Posterior cingulate gyrus (tissue), 11 donors: ENCODE measurements around the gene PTPN5.

ENCODE experiments used
- DNase-seq, 10 donors: peaks; one replicate each; pipeline versions ENCODE4 v3.0.0 to v3.0.0-alpha.2; 2020 to 2021; ENCODE audit warnings: mixed read lengths in 3 of 10
- intact Hi-C: fragments of 100-400 bp; cut with DNase I; formaldehyde crosslinking; loops from one replicate; pipeline ENCODE4 v1.15.1; 2023

The PTPN5 gene

GRCh38 chr11:18743900-18744514 is 47.6 kb downstream of the PTPN5 start:
- intact Hi-C loops: no loop called here

GRCh38 chr11:18743365-18743764 is 48.2 kb downstream of the PTPN5 start:
- intact Hi-C loops: no loop called here
- DNase-seq: peak in 1 of 10 donors; percentile 52

More at GRCh38 chr11:18743900-18744514, 47.6 kb downstream of the PTPN5 start:
- DNase-seq: peak in 1 of 10 donors; percentile 55

- DNase-seq: no peak
- intact Hi-C loops: no loop called here
Measured at GRCh38 chr11:18741783-18742182, 49.8 kb downstream of the PTPN5 start.

GRCh38 chr11:18739685-18740084 is 51.9 kb downstream of the PTPN5 start:
- peak in 1 of 10 donors; percentile 49 for DNase-seq
- intact Hi-C loops: loop anchor here (10.0 kb wide), 1 partner anchor 625 kb away; no protein-coding TSS in a partner anchor

GRCh38 chr11:18737642-18738041 is 54.0 kb downstream of the PTPN5 start:
- intact Hi-C loops: loop anchor here (10.0 kb wide), 1 partner anchor 623 kb away; no protein-coding TSS in a partner anchor
- DNase-seq: peak in 1 of 10 donors; percentile 52

GRCh38 chr11:18736590-18737148 is 54.9 kb downstream of the PTPN5 start:
- intact Hi-C loops: loop anchor here (10.0 kb wide), 1 partner anchor 622 kb away; no protein-coding TSS in a partner anchor
- peak in 1 of 10 donors; percentile 86 for DNase-seq

- peak in 1 of 10 donors; percentile 51 for DNase-seq
- intact Hi-C loops: loop anchor here (2.0 to 10.0 kb wide), 2 partner anchors 192 to 618 kb away; no protein-coding TSS in a partner anchor
Measured at GRCh38 chr11:18733202-18733601, 58.4 kb downstream of the PTPN5 start.

DNA sequence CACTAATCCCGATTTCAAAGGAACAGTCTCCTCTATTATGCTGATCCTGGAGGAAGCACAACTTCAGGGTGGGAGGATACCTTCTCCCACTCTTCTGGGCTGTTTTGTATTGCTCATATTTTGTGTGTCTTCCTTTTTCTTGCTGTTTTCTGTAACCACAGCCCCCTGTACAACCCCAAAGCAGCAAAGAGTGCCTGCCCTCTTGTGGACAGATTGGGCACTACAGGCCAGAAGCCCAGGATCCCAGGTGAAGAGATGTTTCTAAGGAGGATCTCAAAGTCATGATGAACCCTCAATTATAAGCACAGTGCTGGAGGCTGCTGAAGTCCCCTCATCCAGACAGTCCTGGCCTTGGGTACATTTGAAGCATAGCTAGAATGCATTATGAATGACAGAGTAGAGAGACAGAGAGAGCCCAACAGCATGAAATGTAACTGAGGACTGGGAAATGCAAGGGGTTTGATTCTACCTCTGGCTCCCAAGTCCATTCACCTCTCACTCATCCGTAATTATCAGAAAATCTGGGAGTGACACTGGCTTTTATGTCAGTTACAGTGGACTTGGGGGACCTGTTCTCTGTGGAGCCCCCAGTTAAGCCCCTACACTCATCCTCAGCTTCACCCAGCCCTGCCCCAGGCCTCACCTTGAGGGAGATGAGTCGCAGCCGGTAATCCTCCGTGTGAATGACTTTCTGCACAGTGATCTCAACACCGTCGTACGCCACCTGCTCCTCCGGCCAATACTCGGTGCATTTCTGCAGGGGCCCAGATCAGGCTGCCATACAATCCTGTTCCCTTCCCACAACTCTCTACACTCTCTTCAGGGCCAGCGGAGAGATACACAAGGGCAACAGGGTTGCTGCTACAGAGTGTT is 59.4 kb downstream of the PTPN5 start:
- intact Hi-C loops: loop anchor here (2.0 to 10.0 kb wide), 2 partner anchors 191 to 617 kb away; no protein-coding TSS in a partner anchor
- DNase-seq: peak; percentile 48 to 95 (median 84)

- intact Hi-C loops: loop anchor here (10.0 kb wide), 1 partner anchor 617 kb away; no protein-coding TSS in a partner anchor
- no peak for DNase-seq
Measured at GRCh38 chr11:18731441-18731840, 60.2 kb downstream of the PTPN5 start.

DNA sequence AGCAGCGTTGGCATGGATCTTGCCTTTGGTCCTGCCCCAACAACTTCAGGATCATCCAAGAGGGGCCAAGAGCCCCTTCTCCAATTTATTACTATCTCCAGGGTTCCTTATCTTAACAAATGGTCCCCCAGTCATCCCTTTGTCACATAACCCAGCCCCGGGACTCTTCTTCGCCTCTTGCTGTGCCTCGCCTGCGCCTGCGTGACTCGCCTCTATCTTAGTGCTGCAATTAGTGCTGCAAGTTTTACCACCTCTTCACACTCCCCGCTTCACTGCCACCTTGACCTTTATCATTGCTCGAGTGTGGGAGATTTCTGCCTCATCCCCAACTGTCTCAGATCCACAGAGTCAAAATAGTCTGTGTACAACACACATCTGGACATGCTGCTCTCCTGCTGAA is 61.6 kb downstream of the PTPN5 start:
- peak in 1 of 10 donors; percentile 72 for DNase-seq
- intact Hi-C loops: loop anchor here (10.0 kb wide), 1 partner anchor 615 kb away; no protein-coding TSS in a partner anchor

- peak in 3 of 10 donors; percentile 55 to 78 (median 66) for DNase-seq
- intact Hi-C loops: no loop called here
Measured at GRCh38 chr11:18729426-18729825, 62.2 kb downstream of the PTPN5 start.

DNA sequence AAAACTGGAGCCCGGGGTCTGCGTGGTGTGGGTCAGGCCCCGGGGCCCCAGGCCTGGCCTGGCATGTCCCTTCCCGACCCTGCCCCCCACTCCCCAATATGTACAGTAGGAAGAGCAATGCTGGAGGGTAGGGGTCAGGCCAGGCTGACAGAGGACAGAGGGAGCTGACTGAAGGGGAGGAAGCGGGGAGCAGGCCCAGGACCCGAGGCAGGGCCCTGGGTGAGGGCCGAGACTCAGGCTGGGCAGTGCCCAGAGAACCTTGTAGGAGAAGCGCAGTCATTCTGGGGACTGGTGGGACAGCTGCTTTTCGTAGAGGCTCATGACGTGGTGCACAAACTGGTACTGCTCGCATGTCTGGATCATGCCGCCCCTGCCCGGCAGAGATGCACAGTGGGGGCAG is 62.9 kb downstream of the PTPN5 start:
- intact Hi-C loops: no loop called here
- DNase-seq: peak in 1 of 10 donors; percentile 61

- peak in 7 of 10 donors; percentile 24 to 82 (median 41) for DNase-seq
- intact Hi-C loops: no loop called here
Measured at GRCh38 chr11:18727479-18728236, 63.9 kb downstream of the PTPN5 start.

DNA sequence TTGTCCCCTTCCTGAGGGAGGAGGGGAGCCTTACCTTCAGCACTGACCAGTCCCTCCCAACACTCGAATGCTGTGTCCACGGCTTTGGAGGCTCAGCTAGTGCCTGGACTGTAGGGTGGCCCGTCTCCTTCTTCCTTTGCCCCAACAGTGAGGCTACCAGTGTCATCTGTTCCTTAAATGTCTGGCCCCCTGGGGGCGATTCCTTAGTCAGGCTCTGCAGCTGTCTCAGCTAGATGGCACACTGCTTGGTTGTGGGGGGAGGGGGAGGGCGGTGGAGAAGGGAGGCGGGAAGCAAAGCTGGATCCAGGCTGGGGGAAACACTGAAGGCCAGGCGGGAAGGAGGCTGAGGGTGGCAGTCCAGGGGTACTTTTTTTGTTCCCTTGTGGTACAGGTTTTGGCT is 65.6 kb downstream of the PTPN5 start, which contains the start of gene IGSF22:
Gene IGSF22, minus strand, starts transcription at position 149 of the 400 bp plus-strand sequence. CDS start 1,952 bp downstream, outside the sequence.
- DNase-seq: no peak

DNA sequence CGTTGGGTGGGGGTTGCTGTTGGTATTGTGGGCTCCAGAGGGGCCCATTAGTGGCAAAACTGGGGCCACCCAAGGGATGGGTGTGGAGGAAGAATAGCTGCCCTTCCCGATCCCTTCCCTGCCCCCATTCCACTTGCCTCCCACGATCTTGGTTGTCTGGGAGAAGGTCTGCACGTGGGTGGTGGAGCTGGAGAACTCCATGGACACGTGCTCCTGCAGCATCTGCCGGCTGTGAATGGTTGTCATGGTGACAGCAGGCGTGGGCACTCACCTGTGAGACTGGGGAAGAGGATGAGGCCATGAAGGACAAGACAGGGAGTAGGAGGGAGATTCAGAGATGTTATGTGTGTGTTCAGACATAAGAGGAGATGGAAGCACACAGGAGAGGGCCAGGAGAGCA is 67.6 kb downstream of the PTPN5 start:
- intact Hi-C loops: loop anchor here (5.0 kb wide), 1 partner anchor 92 kb away; the partner anchor contains the start of gene SPTY2D1

More for the DNA sequence above, 65.6 kb downstream of the PTPN5 start, which contains the start of gene IGSF22:
- intact Hi-C loops: no loop called here

DNA sequence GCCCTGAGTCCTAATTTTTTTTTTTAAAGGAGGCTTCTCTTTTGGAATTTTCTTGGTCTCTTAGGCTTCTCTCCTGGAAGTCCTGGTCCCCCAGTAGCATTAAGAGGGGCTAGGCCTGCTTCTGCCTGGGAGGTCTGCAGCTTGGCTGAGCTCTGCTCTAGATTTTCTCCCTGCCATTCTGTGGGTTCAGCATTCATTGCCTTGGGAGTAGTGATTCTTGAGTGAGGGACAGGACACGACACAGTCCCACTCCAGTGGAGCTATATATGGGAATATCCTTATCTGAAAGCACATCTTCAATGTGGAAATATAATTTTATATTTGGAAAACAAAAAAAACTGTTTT is 69.3 kb downstream of the PTPN5 start:
- DNase-seq: no peak
- intact Hi-C loops: loop anchor here (5.0 kb wide), 1 partner anchor 90 kb away; the partner anchor contains the start of gene SPTY2D1

More for the DNA sequence above, 67.6 kb downstream of the PTPN5 start:
- DNase-seq: peak in 9 of 10 donors; percentile 27 to 96 (median 79)

DNA sequence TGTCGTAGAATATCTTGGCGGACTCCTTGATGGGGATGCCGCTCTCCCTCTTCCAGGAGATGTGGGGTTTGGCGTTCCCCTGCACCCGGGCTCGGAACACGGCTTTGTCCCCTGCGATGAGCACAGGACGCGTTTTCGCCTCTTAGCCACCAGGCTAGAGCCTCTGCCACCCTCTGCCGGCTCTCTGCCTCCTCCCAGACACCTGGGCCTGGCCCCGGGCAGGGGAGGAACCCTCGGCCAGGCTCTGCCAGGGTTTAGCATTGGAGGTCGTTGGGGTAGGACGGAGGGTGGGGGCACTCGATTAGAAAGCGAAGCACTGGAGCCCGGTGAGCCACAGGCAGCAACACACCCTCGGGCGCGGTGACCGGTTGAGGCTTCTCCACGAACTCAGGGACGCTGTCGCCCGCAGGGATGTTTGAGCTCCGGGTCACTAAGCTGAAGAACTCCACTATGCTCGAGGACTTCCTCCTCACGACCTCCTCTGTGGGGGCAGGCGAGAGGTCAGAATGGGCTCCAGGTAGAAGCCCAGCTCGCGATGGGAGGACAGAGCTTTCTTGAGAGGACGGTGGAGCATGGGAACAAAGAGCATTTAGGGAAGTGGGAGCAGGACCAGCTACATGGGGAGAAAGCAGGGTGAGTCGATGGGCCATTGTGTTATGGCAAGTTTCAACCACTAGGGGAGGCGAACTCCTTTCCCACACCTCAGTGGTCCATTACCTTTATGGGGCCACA is 69.9 kb downstream of the PTPN5 start:
- intact Hi-C loops: loop anchor here (5.0 kb wide), 1 partner anchor 89 kb away; the partner anchor contains the start of gene SPTY2D1
- DNase-seq: peak in 4 of 10 donors; percentile 27 to 87 (median 62)

- intact Hi-C loops: loop anchor here (5.0 kb wide), 1 partner anchor 89 kb away; the partner anchor contains the start of gene SPTY2D1
- peak; percentile 54 to 95 (median 72) for DNase-seq
Measured at GRCh38 chr11:18720808-18721560, 70.6 kb downstream of the PTPN5 start.
